Renal cortex interstitium (tissue), 15 donors: ENCODE results near the gene FUT6. TPM values are rescaled to one million over a fixed set of nuclear protein-coding genes. Genes with fewer than 3 reads are reported as not detected.
A peak's percentile ranks its signal among the peaks of the same experiment; 100 is the strongest.
"Not testable (repeated sequence)": the region's sequence is repeated elsewhere in the genome, so short reads cannot be mapped to it uniquely, and the experiment has no call there.

Experiments
- DNase-seq, 11 donors: peaks; one replicate each; pipeline ENCODE4 v3.0.0-alpha.2; 2013; ENCODE audit warnings: low read depth in 9 of 11, low spot score in 4 of 11; ENCODE audit errors: extremely low read depth in 1 of 11
- long read RNA-seq, 16 experiments: transcript quantifications; one replicate each; lab custom pipeline, GENCODE V29; 2026
- polyA plus RNA-seq, 3 donors: library from polyadenylated mRNA; unstranded; fragments of 120-200 nt; gene quantifications; one replicate each; pipeline ENCODE4 v1.2.1, GENCODE V29; 2013; ENCODE audit not compliant: insufficient read length in 3 of 3

Gene FUT6
- 10 to 100 TPM; 10.4 to 20.7 (median 14.1) TPM for polyA plus RNA-seq
- long read RNA-seq, donor 1, partial matches to known transcripts, result 0 of 5 reads
- long read RNA-seq, donor 1, other reads (novel, unspliced or antisense), result 0 of 5 reads
- long read RNA-seq, donor 2, partial matches to known transcripts, result 0 of 3 reads
- long read RNA-seq, donor 2, other reads (novel, unspliced or antisense), result 0 of 3 reads
- long read RNA-seq, donor 3, transcript FUT6-201 (2 exons, 2,847 nt), result major isoform, 6 of 13 reads
- long read RNA-seq, donor 3, partial matches to known transcripts, result 6 of 13 reads
- long read RNA-seq, donor 3, other reads (novel, unspliced or antisense), result 0 of 13 reads
- long read RNA-seq, donor 4, partial matches to known transcripts, result 0 of 7 reads
- long read RNA-seq, donor 4, other reads (novel, unspliced or antisense), result 0 of 7 reads
- long read RNA-seq, donor 5, result 0 reads
- long read RNA-seq, donor 6, partial matches to known transcripts, result 0 of 4 reads
- long read RNA-seq, donor 6, other reads (novel, unspliced or antisense), result 0 of 4 reads
- long read RNA-seq, donor 7, partial matches to known transcripts, result 0 of 4 reads
- long read RNA-seq, donor 7, other reads (novel, unspliced or antisense), result 0 of 4 reads
- long read RNA-seq, donor 8, result 0 reads
- long read RNA-seq, donor 9, partial matches to known transcripts, result 0 of 4 reads
- long read RNA-seq, donor 9, other reads (novel, unspliced or antisense), result 0 of 4 reads
- long read RNA-seq, donor 10, transcript FUT6-201 (2 exons, 2,847 nt), result major isoform, 5 of 8 reads
- long read RNA-seq, donor 10, partial matches to known transcripts, result 0 of 8 reads
- long read RNA-seq, donor 10, other reads (novel, unspliced or antisense), result 0 of 8 reads
- long read RNA-seq, donor 11, partial matches to known transcripts, result 0 of 1 reads
- long read RNA-seq, donor 11, other reads (novel, unspliced or antisense), result 0 of 1 reads
- long read RNA-seq, donor 12, result 0 reads
- long read RNA-seq, donor 13, result 0 reads
- long read RNA-seq, donor 14, partial matches to known transcripts, result 0 of 3 reads
- long read RNA-seq, donor 14, other reads (novel, unspliced or antisense), result 0 of 3 reads
- long read RNA-seq, donor 15, partial matches to known transcripts, result 0 of 4 reads
- long read RNA-seq, donor 15, other reads (novel, unspliced or antisense), result 0 of 4 reads
- long read RNA-seq, donor 16, transcript FUT6-201 (2 exons, 2,847 nt), result major isoform, 8 of 12 reads
- long read RNA-seq, donor 16, partial matches to known transcripts, result 0 of 12 reads
- long read RNA-seq, donor 16, other reads (novel, unspliced or antisense), result 0 of 12 reads

- DNase-seq, result no peak
These were observed at the start of gene FUT6 for GRCh38 chr19:5839065-5840017. TSS of gene FUT6 (minus strand) at chr19:5839702. CDS start at chr19:5832567, 7,135 bp downstream.

GRCh38 chr19:5884065-5884811 is 44.7 kb upstream of the FUT6 start:
- DNase-seq, result not testable (repeated sequence)

GRCh38 chr19:5883157-5883873 is 43.8 kb upstream of the FUT6 start:
- DNase-seq, result not testable (repeated sequence)

GRCh38 chr19:5882421-5882968 is 43.0 kb upstream of the FUT6 start:
- DNase-seq, result no peak

- DNase-seq, result no peak
These were observed 42.2 kb upstream of the FUT6 start for GRCh38 chr19:5881543-5882299.

- DNase-seq, result peak in 1 of 11 donors; percentile 73
These were observed 41.1 kb upstream of the FUT6 start for GRCh38 chr19:5880604-5881078.

- DNase-seq, result no peak
These were observed 40.7 kb upstream of the FUT6 start for GRCh38 chr19:5880196-5880595.

GRCh38 chr19:5877882-5878281 is 38.4 kb upstream of the FUT6 start:
- no peak for DNase-seq

- DNase-seq, result no peak
These were observed 37.9 kb upstream of the FUT6 start for GRCh38 chr19:5877427-5877826.

- not testable (repeated sequence) for DNase-seq
These were observed 35.0 kb upstream of the FUT6 start for GRCh38 chr19:5874496-5874895.

- DNase-seq, result no peak
These were observed 34.2 kb upstream of the FUT6 start for GRCh38 chr19:5873617-5874199.

GRCh38 chr19:5870986-5871394 is 31.5 kb upstream of the FUT6 start:
- no peak for DNase-seq

- no peak for DNase-seq
These were observed 28.0 kb upstream of the FUT6 start for GRCh38 chr19:5867201-5868136.

GRCh38 chr19:5865772-5866171 is 26.3 kb upstream of the FUT6 start:
- DNase-seq, result no peak
